Measurements from ENCODE around the gene PIP5K1B.

The PIP5K1B gene

GRCh38 chr9:68751556-68751955, 46.5 kb downstream of the PIP5K1B start:
- TF ChIP-seq USF1 (IDR thresholded peaks at IDR 0.05) (no peak), FOXM1 (IDR thresholded peaks at IDR 0.05; ENCODE audit: borderline replicate concordance, low read depth) (no peak), CEBPB (IDR thresholded peaks at IDR 0.05) (no peak), TEAD4 (IDR thresholded peaks at IDR 0.05) (no peak), REST (IDR thresholded peaks at IDR 0.05; ENCODE audit: low read depth) (no peak), EGR1 (IDR thresholded peaks at IDR 0.05) (no peak), RAD21 (IDR thresholded peaks at IDR 0.05; ENCODE audit: low read depth) (no peak), EP300 (IDR thresholded peaks at IDR 0.05; ENCODE audit: borderline replicate concordance) (no peak), TCF12 (IDR thresholded peaks at IDR 0.05; ENCODE audit: low read depth) (no peak), NFIC (IDR thresholded peaks at IDR 0.05) (no peak), YY1 (IDR thresholded peaks at IDR 0.05; ENCODE audit: low read depth) (no peak), ZBTB7A (IDR thresholded peaks at IDR 0.05; ENCODE audit: low read depth) (no peak), CREB1 (IDR thresholded peaks at IDR 0.05; ENCODE audit: low read depth) (no peak), TAF1 (IDR thresholded peaks at IDR 0.05; ENCODE audit: low read depth) (no peak)
- TF ChIP-seq, protein P1, sequence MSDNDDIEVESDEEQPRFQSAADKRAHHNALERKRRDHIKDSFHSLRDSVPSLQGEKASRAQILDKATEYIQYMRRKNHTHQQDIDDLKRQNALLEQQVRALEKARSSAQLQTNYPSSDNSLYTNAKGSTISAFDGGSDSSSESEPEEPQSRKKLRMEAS (IDR thresholded peaks at IDR 0.05), result no peak

GRCh38 chr9:68755051-68755450, 50.0 kb downstream of the PIP5K1B start:
- no peak for TF ChIP-seq EP300 (IDR thresholded peaks at IDR 0.05; ENCODE audit: borderline replicate concordance)
- TF ChIP-seq REST (IDR thresholded peaks at IDR 0.05; ENCODE audit: low read depth), result no peak
- TF ChIP-seq TEAD4 (IDR thresholded peaks at IDR 0.05), result no peak
- TF ChIP-seq CEBPB (IDR thresholded peaks at IDR 0.05), result no peak
- TF ChIP-seq NFIC (IDR thresholded peaks at IDR 0.05), result no peak
- TF ChIP-seq EGR1 (IDR thresholded peaks at IDR 0.05), result no peak
- no peak for TF ChIP-seq USF1 (IDR thresholded peaks at IDR 0.05)

DNA sequence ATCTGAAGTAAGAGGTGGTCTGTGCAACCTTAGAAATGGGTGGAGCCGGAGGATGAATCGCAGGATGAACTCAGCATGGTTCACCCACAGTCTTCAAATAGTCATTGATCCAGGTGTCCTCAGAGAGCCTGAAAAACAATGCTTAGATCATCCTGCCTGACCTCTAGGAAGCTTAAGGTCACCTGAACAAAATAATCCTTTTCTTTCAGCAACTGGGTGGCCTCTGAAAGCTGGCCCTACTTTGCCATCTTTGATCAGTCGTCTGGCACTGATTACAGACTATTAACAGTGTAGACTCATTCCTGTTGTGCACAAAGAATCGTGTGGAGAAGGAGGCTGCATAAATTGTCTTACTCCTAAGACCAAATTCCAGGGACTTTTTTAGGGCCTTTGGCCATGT, 50.7 kb downstream of the PIP5K1B start:
- no peak for TF ChIP-seq EGR1 (IDR thresholded peaks at IDR 0.05)

DNA sequence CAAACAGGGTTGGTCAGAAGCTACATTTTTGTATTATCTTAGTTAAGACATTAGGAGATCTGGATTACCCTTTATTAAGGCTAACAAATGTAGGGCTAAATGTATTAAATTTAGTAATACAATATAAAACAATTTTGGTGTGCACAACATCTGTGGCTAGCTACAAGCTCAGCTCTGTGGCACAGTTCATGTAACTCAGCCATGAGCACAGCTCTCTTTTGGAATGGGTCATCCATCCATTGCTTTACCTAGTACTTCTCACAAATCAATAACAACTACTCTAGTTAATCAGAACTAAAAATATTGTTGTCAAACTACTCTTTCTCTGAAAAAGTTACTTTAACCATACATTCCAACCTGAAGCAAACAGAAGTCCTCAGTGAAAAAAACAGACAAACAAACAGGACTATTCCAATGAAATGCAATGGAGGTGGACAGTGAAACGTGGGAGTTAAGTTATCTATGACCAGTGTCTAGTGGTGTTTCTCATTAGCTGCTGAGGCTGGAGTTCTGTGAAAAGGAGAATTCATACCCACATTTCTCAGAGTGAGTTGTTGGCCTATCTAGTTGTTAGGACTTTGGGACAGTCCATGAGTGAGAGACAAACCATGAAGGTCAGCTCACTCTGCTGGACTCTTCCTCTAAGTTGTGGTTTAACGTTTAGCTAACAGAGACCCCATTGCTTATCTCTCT, 55.1 kb downstream of the PIP5K1B start:
- no peak for TF ChIP-seq CREB1 (IDR thresholded peaks at IDR 0.05; ENCODE audit: low read depth)
- TF ChIP-seq REST (IDR thresholded peaks at IDR 0.05; ENCODE audit: low read depth), result no peak
- no peak for TF ChIP-seq RAD21 (IDR thresholded peaks at IDR 0.05; ENCODE audit: low read depth)
- no peak for TF ChIP-seq TAF1 (IDR thresholded peaks at IDR 0.05; ENCODE audit: low read depth)
- no peak for TF ChIP-seq NFIC (IDR thresholded peaks at IDR 0.05)
- TF ChIP-seq TCF12 (IDR thresholded peaks at IDR 0.05; ENCODE audit: low read depth), result no peak
- TF ChIP-seq TEAD4 (IDR thresholded peaks at IDR 0.05), result no peak
- no peak for TF ChIP-seq CEBPB (IDR thresholded peaks at IDR 0.05)

- TF ChIP-seq CREB1 (IDR thresholded peaks at IDR 0.05; ENCODE audit: low read depth) (no peak), ZBTB7A (IDR thresholded peaks at IDR 0.05; ENCODE audit: low read depth) (no peak), USF1 (IDR thresholded peaks at IDR 0.05) (no peak), FOXM1 (IDR thresholded peaks at IDR 0.05; ENCODE audit: borderline replicate concordance, low read depth) (no peak), EGR1 (IDR thresholded peaks at IDR 0.05) (no peak), RAD21 (IDR thresholded peaks at IDR 0.05; ENCODE audit: low read depth) (no peak), CEBPB (IDR thresholded peaks at IDR 0.05) (no peak), REST (IDR thresholded peaks at IDR 0.05; ENCODE audit: low read depth) (no peak), TCF12 (IDR thresholded peaks at IDR 0.05; ENCODE audit: low read depth) (no peak)
- TF ChIP-seq, protein P1 (IDR thresholded peaks at IDR 0.05), result no peak
Observed at GRCh38 chr9:68760674-68761333, 55.8 kb downstream of the PIP5K1B start.
